ENCODE measurements around the gene PRKCB. TPM values are rescaled to one million over a fixed set of nuclear protein-coding genes. Genes with fewer than 3 reads are reported as not detected.

The PRKCB gene
- total and polyA plus RNA-seq, 2 of the 8 experiments (the other 6 are each of a cell fraction or from before 2014, with no cell fraction given): 7.1 to 12.1 TPM

DNA sequence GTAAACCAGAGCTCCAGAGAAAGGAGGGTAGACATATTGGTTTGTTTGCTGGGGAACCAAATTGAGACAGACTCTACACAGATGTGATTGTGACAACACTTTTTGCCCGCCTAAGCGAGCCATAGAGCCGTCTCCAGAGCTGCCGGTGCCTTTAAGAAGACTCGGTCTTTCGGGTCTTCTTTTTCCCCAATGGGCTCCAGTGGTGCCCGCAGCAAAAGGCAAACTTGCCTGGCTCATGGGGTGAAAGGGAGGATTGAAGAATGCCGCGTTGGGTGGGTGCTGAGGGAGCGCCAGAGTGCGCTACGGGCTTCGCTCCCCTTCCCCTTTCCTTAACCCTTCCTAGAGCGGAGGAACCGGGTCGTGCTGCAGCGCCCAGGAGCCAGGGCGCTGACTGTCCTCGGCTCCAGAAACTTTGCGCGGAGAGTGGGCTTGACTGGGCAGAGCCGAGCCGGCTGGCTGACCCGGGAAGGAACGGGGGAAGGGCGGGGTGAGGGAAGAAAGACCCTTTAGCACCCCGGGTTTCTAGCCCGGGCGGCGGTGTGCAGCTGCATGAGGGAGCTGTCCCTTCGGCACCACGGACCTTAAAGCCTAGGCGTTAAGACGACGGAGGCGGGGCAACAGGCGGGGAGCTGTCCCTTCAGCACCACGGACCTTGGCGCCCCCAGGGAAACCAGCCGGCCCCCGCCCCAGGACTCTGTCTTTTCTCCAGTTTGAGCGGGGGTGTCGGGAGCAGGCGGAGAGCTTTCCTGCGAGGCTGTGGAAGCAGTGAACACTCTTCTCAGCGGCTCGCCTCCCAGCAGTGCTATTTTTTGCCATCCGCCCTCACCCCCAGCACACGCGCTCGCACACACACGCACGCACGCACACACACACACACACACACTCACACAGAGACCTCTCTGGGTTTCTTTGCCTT, 419.9 kb downstream of the PRKCB start, which contains the start of gene CACNG3 (continued):
- TF ChIP-seq, protein P1, sequence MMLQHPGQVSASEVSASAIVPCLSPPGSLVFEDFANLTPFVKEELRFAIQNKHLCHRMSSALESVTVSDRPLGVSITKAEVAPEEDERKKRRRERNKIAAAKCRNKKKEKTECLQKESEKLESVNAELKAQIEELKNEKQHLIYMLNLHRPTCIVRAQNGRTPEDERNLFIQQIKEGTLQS (IDR thresholded peaks at IDR 0.05; ENCODE audit: insufficient read depth, low read depth, low read length): no peak
- no peak for TF ChIP-seq CBX8 (IDR thresholded peaks at IDR 0.05; ENCODE audit: borderline replicate concordance, low read depth, low read length)
- TF ChIP-seq SP1 (IDR thresholded peaks at IDR 0.05; ENCODE audit: low read depth, low read length): no peak
- TF ChIP-seq RFX5 (IDR thresholded peaks at IDR 0.05; ENCODE audit: borderline replicate concordance, low read depth, low read length): no peak
- TF ChIP-seq EZH2 (IDR thresholded peaks at IDR 0.05; ENCODE audit: low read depth, low read length, severe bottlenecking): no peak
- no peak for TF ChIP-seq BRCA1 (IDR thresholded peaks at IDR 0.05; ENCODE audit: low read depth, low read length)
- TF ChIP-seq RXRA (IDR thresholded peaks at IDR 0.05; ENCODE audit: insufficient read depth, low read depth, low read length): no peak
- TF ChIP-seq HDAC6 (IDR thresholded peaks at IDR 0.05; ENCODE audit: low read depth, low read length): no peak
- no peak for TF ChIP-seq CHD7 (IDR thresholded peaks at IDR 0.05; ENCODE audit: insufficient replicate concordance, low read length)
